Fibroblast of upper back skin (primary cell): ENCODE measurements around the gene DEFB115.
"Not testable (repeated sequence)": the region's sequence is repeated elsewhere in the genome, so short reads cannot be mapped to it uniquely, and the experiment has no call there.

ENCODE experiments used
- DNase-seq: peaks from one replicate; pipeline ENCODE4 v3.0.0-alpha.2; 2013

The DEFB115 gene, protein sequence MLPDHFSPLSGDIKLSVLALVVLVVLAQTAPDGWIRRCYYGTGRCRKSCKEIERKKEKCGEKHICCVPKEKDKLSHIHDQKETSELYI

DNA sequence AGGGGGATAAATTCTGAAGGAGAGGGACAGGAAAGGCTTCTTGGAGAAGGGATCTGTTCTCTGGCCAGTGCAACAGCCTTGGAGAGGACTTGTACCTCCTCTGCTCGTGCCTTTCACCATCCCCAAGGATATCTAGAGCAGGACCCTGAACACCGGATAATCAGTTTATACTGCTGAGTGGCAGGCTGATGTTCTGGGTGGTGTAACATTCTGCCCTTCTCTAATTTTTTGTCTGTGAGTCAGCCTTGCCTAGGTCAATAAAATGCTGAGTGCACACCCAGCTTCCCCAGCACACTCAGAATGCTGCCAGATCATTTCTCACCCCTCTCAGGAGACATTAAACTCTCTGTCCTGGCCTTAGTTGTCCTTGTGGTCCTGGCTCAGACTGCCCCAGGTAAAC, at the start of gene DEFB115:
DEFB115 (plus strand) TSS at position 301 of the 400 bp plus-strand sequence; CDS start at position 301, 0 bp downstream.
- no peak for DNase-seq

DNA sequence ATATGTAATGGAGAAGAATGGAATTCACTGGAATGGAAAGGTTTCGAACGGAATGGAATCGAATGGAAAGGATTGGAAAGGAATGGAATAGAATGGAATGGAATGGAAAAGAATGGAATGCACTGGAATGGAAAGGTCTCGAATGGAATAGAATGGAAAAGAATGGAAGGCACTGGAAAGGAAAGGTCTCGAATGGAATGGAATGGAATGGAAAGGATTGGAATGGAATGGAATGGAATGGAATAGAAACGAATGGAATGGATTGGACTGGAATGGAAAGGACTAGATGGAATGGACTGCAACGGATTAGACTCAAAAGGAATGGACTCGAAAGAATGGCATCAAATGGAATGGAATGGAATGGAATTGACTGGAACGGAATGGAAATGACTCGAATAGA, 20.5 kb upstream of the DEFB115 start:
- DNase-seq = no peak

DNA sequence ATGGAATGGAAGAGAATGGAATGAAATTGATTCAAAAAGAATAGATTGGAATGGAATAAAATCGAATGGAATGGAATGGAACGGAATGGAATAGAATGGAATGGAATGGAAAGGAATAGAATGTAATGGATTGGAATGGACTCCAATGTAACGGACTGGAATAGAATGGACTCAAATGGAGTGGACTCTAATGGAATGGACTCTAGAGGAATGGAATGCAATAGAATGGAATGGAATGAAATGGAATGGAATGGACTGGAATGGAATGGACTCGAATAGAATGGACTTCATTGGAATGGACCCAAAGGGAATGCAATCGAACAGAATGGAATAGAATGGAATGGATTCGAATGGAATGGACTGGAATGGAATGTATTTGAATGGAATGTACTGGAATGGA, 19.7 kb upstream of the DEFB115 start:
- DNase-seq = no peak

DNA sequence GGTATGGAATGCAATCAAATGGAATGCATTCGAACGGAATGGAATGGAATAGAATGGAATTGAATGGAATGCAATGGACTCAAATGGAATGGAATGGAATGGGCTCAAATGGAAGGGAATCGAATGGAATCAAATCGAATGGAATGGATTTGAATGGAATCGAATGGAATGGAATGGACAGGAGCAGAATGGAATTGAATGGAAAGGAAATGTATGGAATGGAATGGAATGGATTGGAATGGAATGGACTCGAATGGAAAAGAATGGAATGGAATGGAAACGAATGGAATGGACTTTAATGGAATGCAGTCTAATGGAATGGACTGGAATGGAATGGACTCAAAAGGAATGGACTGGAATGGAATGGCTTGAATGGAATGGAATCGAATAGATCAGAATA, 18.3 kb upstream of the DEFB115 start:
- no peak for DNase-seq

DNA sequence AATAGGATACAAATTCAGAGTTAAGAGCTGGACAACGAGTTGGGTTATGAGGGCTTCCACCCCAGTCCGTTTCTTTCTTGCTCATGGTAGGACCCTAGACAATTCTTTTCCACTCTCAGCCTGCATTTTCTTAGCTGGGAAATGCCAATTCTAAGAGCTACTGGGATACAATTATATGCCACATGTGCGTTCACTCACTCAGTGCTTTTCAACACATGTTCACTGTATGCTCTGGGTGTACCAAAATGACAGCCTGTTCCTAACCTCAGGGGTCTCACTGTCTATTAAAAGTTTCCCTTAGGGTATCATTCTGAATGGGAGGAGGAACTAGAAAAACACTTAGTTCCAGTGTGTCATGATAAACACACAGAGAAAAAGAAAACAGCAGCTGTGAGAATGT, 505 bp upstream of the DEFB115 start:
- DNase-seq = no peak

DNA sequence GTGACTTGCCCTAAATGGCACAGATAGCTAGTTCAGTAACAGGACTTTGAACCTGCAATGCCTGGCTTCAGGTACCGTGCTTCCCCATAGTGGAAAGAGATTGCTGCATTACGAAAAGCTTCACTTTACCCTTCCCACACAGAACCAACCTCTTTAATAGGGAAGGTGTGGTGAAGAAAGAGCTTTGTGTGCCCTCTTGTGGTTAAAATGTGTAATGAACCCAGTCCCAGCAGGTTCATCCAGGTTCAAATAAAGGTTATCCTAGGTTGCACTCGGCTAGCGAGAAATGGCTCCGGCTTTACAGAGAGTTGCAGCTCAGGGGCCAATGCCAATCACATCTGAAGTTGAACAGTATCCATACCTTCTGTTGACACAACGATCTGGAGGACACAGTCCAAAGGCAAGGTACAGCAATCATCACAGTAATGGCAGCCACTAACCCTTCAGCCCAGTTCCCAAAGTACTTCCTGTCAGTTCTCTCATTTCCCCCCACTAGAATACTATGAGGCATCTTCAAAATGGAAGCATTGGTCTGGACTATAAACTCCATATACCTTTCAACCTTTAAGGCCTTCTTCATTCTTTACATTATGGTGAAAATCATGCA, 3.0 kb downstream of the DEFB115 start:
- no peak for DNase-seq

DNA sequence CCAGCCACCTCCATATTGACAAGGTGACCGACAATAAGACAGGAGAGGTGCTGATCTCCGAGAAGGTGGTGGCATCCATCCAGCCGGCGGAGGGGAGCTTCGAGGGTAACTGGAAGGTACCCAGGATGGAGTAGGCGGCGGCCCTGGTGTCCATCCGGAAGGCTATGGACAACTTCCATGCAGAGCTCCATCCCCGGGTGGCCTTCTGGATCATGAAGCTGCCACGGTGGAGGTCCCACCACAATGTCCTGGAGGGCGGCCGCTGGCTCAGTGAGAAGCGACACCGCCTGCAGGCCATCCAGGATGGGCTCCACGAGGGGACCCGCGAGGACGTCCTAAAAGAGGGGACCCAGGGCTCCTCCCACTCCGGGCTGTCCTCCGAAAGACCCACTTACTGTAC, 17.0 kb downstream of the DEFB115 start:
- DNase-seq = no peak

DNA sequence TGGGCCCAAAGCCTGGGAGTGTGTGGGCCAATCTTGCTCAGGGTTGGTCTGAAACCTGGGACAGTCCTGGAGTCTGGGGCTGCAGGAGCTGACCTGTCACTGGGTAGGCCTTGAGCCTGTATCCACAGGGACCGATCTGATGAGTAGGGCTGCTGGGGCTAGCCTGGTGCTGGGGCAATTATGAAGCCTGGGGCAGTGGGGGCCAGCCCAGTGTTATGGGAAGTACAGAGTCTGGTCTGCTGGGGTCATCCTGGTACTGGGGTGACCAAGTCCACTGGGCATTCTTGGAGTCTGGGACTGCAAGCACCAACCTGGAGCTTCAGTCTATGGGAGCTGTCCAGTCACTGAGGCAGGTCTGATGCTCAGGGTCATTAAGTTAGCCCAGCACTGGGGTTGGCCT, 20.7 kb downstream of the DEFB115 start:
- no peak for DNase-seq

DNA sequence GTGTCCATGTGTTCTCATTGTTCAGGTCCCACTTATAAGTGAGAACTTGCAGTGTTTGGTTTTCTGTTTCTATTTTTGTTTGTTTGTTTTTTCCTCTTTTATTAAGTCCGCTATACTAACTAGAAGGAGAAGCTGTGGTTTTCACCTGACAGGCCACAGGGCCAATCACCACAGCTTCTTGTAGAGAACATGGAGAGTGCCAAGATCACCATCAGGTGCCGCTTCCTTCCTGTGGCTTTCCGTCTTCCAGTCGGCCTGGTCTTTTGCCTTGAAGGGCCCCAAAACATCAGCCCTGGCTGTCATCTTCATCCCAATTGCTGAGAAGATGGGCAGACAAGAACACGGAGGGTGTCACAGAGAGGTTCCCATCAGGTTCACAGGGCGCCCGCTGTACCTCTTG, 27.5 kb downstream of the DEFB115 start:
- not testable (repeated sequence) for DNase-seq

DNA sequence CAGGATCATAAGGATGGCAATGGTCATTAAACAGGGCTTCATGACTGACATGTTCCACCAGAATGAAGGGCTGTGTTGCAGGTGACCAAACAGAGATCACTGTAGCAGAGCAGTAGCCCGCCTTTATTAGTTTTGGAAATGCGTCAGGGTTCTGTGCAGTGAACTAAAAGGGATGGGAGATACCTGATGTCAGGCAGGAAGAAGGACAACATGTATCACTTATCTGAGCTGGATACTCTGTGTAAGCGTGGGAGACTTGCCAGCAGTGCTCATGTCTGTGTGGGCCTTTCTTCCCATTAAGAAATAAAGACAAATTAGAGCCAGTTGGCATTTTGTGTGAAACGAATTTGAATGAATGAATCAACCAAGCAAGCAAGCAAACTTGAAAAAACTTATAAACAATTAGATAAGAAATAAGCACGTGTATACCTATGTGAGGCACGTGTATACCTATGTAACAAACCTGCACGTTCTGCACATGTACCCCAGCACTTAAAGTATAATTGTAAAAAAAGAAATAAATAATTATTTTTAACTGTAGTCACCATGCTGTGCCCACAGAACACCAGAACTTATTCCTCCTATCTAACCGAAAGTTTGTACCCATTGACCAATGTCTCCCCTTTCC, 51.2 kb downstream of the DEFB115 start, which contains the start of gene DEFB116:
DEFB116 (minus strand) TSS at position 51 of the 628 bp plus-strand sequence; CDS start at position 51, 0 bp downstream.
- DNase-seq = no peak
